Measurements from ENCODE around the gene CHRM4. TPM values are rescaled to one million over a fixed set of nuclear protein-coding genes. Genes with fewer than 3 reads are reported as not detected.

Gene CHRM4
- total RNA-seq, 1 experiment from 2014 or later, result 1.1 TPM

DNA sequence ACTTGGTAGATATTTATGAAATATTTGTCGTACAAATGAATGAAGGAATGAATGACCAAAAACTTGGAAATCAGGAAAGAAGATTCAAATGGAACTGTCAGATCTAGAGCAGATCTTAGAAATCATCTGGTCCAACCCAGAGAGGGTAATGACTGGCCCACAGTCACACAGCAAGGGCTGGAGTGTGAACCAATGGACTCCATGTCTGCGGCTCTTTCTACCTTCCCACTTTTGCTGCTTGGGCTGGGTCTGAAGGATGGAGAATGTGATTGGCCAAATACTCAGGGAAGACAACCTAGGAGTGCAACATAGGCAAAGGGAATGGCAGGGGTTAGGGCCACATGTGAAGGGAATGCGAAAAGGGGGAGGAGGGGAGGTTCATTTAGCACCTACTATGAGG lies 50.1 kb downstream of the CHRM4 start (continued):
- no peak for TF ChIP-seq SP1 (IDR thresholded peaks at IDR 0.05; ENCODE audit: low read depth)
- TF ChIP-seq ZNF274 (IDR thresholded peaks at IDR 0.05; ENCODE audit: low read depth, low read length), result no peak
- no peak for TF ChIP-seq EZH2 (IDR thresholded peaks at IDR 0.05)
- no peak for TF ChIP-seq CEBPB (IDR thresholded peaks at IDR 0.05; ENCODE audit: low read depth)
- TF ChIP-seq ELF1 (IDR thresholded peaks at IDR 0.05; ENCODE audit: borderline replicate concordance, low read depth), result no peak
- no peak for TF ChIP-seq SRF (IDR thresholded peaks at IDR 0.05; ENCODE audit: low read depth)
- TF ChIP-seq, protein P1, sequence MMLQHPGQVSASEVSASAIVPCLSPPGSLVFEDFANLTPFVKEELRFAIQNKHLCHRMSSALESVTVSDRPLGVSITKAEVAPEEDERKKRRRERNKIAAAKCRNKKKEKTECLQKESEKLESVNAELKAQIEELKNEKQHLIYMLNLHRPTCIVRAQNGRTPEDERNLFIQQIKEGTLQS (IDR thresholded peaks at IDR 0.05), result no peak
- TF ChIP-seq RAD21 (IDR thresholded peaks at IDR 0.05; ENCODE audit: low read depth), result no peak
- no peak for TF ChIP-seq POLR2AphosphoS5 (IDR thresholded peaks at IDR 0.05; ENCODE audit: low read depth, low read length)
- no peak for TF ChIP-seq SIN3A (IDR thresholded peaks at IDR 0.05; ENCODE audit: low read depth)
- TF ChIP-seq EZH2phosphoT487 (IDR thresholded peaks at IDR 0.05; ENCODE audit: borderline replicate concordance), result no peak

DNA sequence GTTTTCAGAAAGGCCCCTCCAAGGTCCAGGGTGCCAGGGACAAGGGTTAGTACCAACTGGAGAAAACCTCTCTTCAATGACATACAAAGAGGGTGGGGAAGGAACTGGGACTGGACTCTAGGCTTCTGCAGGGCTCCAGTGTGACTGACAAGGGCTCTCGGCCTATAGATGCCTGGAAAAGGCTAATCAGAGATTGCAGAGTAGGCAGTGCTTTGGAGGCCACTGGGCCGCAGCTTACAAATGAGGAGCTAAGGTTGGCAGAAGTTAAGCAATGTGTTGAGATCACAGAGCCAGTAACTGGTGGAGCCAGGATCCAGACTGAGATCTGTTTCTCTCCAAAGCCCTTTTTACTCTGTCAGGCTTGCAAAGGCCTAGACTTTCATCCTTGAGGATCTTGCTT lies 51.8 kb downstream of the CHRM4 start:
- POLR2A ChIA-PET, result interaction anchor here (1.6 kb wide), 1 partner anchor 96 kb away, joined by 4 read pairs; no protein-coding TSS in a partner anchor
- BruUV-seq (replicated peaks), result no TSS peak
- CTCF ChIA-PET, result no interaction called here
- Histone ChIP-seq H3K9me3 (ENCODE audit: control insufficient read depth in 1 of 2, insufficient read depth in 1 of 2, low read depth in 1 of 2, low read length in 2 of 2) (no peaks in the 10 kb centered on the region), H3K79me2 (ENCODE audit: insufficient read depth, low read length) (no peaks in the 10 kb centered on the region), H4K20me1 (ENCODE audit: insufficient read depth) (no peaks in the 10 kb centered on the region), H2AFZ (ENCODE audit: low read depth, low read length, poor library complexity, severe bottlenecking) (no peak overlapping the region), H3K4me3 (replicated peaks in 1 of 2; ENCODE audit: low read depth in 1 of 2, low read length in 2 of 2) (no peak overlapping the region), H3K9ac (ENCODE audit: low read length) (no peak overlapping the region), H3K36me3 (ENCODE audit: control insufficient read depth in 1 of 2, insufficient read depth in 2 of 2, low read length in 2 of 2) (no peaks in the 10 kb centered on the region), H3K4me1 (ENCODE audit: control insufficient read depth in 1 of 2, insufficient read depth in 2 of 2, low read length in 2 of 2) (peaks cover 0 to 29% of the 10 kb centered on the region in 2 experiments; a peak in 3 of 4 replicates), H3K27ac (ENCODE audit: low read depth, low read length) (no peak overlapping the region), H3K27me3 (ENCODE audit: insufficient read depth, low read length) (no peaks in the 10 kb centered on the region), H3K4me2 (ENCODE audit: low read length) (no peak overlapping the region), H3K9me2 (ENCODE audit: insufficient read depth) (no peaks in the 10 kb centered on the region)
- intact Hi-C loops (cut with micrococcal nuclease), result no loop called here
- DNase-seq (ENCODE audit: low read depth, low spot score) (no peak), ATAC-seq (no peak)
- TF ChIP-seq SRF (IDR thresholded peaks at IDR 0.05; ENCODE audit: low read depth) (no peak), EZH2phosphoT487 (IDR thresholded peaks at IDR 0.05; ENCODE audit: borderline replicate concordance) (no peak)
- TF ChIP-seq, protein P2, sequence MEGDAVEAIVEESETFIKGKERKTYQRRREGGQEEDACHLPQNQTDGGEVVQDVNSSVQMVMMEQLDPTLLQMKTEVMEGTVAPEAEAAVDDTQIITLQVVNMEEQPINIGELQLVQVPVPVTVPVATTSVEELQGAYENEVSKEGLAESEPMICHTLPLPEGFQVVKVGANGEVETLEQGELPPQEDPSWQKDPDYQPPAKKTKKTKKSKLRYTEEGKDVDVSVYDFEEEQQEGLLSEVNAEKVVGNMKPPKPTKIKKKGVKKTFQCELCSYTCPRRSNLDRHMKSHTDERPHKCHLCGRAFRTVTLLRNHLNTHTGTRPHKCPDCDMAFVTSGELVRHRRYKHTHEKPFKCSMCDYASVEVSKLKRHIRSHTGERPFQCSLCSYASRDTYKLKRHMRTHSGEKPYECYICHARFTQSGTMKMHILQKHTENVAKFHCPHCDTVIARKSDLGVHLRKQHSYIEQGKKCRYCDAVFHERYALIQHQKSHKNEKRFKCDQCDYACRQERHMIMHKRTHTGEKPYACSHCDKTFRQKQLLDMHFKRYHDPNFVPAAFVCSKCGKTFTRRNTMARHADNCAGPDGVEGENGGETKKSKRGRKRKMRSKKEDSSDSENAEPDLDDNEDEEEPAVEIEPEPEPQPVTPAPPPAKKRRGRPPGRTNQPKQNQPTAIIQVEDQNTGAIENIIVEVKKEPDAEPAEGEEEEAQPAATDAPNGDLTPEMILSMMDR (IDR thresholded peaks at IDR 0.05 in 2 of 3, conservative IDR thresholded peaks at IDR 0.05 in 1 of 3; ENCODE audit: borderline replicate concordance in 1 of 3, insufficient read depth in 1 of 3, low read depth in 2 of 3, low read length in 2 of 3), result no peak
- TF ChIP-seq, protein P1 (IDR thresholded peaks at IDR 0.05), result no peak
- RAD21 ChIA-PET (ENCODE audit: low non-redundant PET in 1 of 2, low total read pairs in 2 of 2, uncharacterized antibody in 2 of 2, unreplicated experiment in 2 of 2), result no interaction called here

Data from HCT116 (cell line).